ENCODE results near the gene EFNA2.

The EFNA2 gene

GRCh38 chr19:1272423-1273262 lies 13.0 kb upstream of the EFNA2 start:
- DNase-seq = no peak

GRCh38 chr19:1273263-1274041 lies 12.2 kb upstream of the EFNA2 start:
- DNase-seq = no peak

GRCh38 chr19:1274081-1274851 lies 11.4 kb upstream of the EFNA2 start:
- no peak for DNase-seq

GRCh38 chr19:1274852-1275259 lies 10.8 kb upstream of the EFNA2 start:
- no peak for DNase-seq

- peak; percentile 96 for DNase-seq
These were observed 10.3 kb upstream of the EFNA2 start, which contains the start of gene FAM174C for GRCh38 chr19:1275260-1275975. Gene FAM174C, plus strand, starts transcription at chr19:1275530. Its CDS starts 20 bp downstream, at chr19:1275550.

- DNase-seq = no peak
These were observed 9.6 kb upstream of the EFNA2 start for GRCh38 chr19:1275976-1276627.

GRCh38 chr19:1276628-1277022 lies 9.0 kb upstream of the EFNA2 start:
- no peak for DNase-seq

- no peak for DNase-seq
These were observed 8.6 kb upstream of the EFNA2 start for GRCh38 chr19:1277061-1277460.

GRCh38 chr19:1278074-1278473 lies 7.6 kb upstream of the EFNA2 start:
- no peak for DNase-seq

- no peak for DNase-seq
These were observed 6.7 kb upstream of the EFNA2 start for GRCh38 chr19:1278713-1279660.

GRCh38 chr19:1279782-1280341 lies 5.8 kb upstream of the EFNA2 start:
- DNase-seq = peak; percentile 84

- DNase-seq = no peak
These were observed 4.8 kb upstream of the EFNA2 start for GRCh38 chr19:1280636-1281568.

GRCh38 chr19:1281569-1282287 lies 3.9 kb upstream of the EFNA2 start:
- no peak for DNase-seq

- no peak for DNase-seq
These were observed 3.0 kb upstream of the EFNA2 start for GRCh38 chr19:1282588-1283206.

GRCh38 chr19:1283207-1283916 lies 2.3 kb upstream of the EFNA2 start:
- no peak for DNase-seq

GRCh38 chr19:1283917-1284292 lies 1.8 kb upstream of the EFNA2 start:
- DNase-seq = no peak

- no peak for DNase-seq
These were observed 1.2 kb upstream of the EFNA2 start for GRCh38 chr19:1284293-1284978.
